SK-N-SH treated with all-trans-retinoic acid at 6 μM for 48 hours (cell line): ENCODE measurements around the gene BAG1.

Experiments
- ARNTL ChIP-seq: fragments of 450-650 bp; formaldehyde crosslinking; IDR thresholded peaks from 2 replicates; pipeline ENCODE4 v1.5.0; 2020; ENCODE audit warnings: low read depth, mild to moderate bottlenecking, moderate library complexity, borderline replicate concordance
- GLIS3 ChIP-seq: fragments of 250-450 bp; sonication (Bioruptor Pico); IDR thresholded peaks from 2 replicates; pipeline ENCODE4 v1.5.0; 2020; ENCODE audit warnings: mild to moderate bottlenecking, moderate library complexity
- OSR1 ChIP-seq: fragments of 250-450 bp; sonication (Bioruptor Pico); IDR thresholded peaks from 2 replicates; pipeline ENCODE4 v1.8.0; 2022; ENCODE audit warnings: moderate library complexity, mild to moderate bottlenecking, inconsistent platforms
- SNAI2 ChIP-seq: fragments of 250-450 bp; sonication (Bioruptor Pico); IDR thresholded peaks from 2 replicates; pipeline ENCODE4 v1.5.0; 2020; ENCODE audit warnings: mild to moderate bottlenecking, moderate library complexity
- TOX ChIP-seq: fragments of 250-450 bp; sonication (Bioruptor Pico); IDR thresholded peaks from 2 replicates; pipeline ENCODE4 v1.8.0; 2021; ENCODE audit warnings: mild to moderate bottlenecking, moderate library complexity, borderline replicate concordance
- TF ChIP-seq, protein P1 (sequence below): fragments of 250-450 bp; sonication (Bioruptor Pico); IDR thresholded peaks from 2 replicates; pipeline ENCODE4 v1.8.0; 2020; ENCODE audit warnings: mild to moderate bottlenecking, moderate library complexity, borderline replicate concordance

DNA sequence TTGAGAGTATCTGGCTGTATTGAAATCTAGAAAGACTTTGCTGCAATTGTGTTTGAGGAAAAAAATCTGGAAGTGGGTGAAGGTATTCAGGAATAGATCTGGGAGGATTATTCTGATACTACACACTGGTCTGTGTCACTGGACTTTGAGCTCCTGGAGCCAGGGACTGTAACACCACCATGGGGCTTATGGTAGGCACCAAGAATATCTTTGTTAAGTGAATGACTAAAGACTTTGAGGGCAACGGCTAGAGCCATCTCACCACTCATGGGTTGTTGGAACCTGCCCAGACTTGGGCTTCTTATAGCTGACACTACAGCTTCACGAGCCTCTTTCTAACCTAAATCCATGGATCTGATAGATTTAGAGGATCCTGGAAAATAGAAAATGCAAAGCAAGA lies 36.0 kb upstream of the BAG1 start:
- no peak for TF ChIP-seq ARNTL (CRISPR knock-in tag)
- TF ChIP-seq, protein P1, sequence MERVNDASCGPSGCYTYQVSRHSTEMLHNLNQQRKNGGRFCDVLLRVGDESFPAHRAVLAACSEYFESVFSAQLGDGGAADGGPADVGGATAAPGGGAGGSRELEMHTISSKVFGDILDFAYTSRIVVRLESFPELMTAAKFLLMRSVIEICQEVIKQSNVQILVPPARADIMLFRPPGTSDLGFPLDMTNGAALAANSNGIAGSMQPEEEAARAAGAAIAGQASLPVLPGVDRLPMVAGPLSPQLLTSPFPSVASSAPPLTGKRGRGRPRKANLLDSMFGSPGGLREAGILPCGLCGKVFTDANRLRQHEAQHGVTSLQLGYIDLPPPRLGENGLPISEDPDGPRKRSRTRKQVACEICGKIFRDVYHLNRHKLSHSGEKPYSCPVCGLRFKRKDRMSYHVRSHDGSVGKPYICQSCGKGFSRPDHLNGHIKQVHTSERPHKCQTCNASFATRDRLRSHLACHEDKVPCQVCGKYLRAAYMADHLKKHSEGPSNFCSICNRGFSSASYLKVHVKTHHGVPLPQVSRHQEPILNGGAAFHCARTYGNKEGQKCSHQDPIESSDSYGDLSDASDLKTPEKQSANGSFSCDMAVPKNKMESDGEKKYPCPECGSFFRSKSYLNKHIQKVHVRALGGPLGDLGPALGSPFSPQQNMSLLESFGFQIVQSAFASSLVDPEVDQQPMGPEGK (CRISPR knock-in tag) = no peak
- no peak for TF ChIP-seq OSR1 (CRISPR knock-in tag)
- TF ChIP-seq TOX (CRISPR knock-in tag) = no peak
- TF ChIP-seq SNAI2 (CRISPR knock-in tag) = no peak
- no peak for TF ChIP-seq GLIS3 (CRISPR knock-in tag)
